GM18951 (cell line): ENCODE measurements around the gene FAIM2.
"Not testable (repeated sequence)": the region's sequence is repeated elsewhere in the genome, so short reads cannot be mapped to it uniquely, and the experiment has no call there.

Experiments used
- POLR2A ChIP-seq: IDR thresholded peaks from 4 replicates; pipeline ENCODE4 v1.6.1; 2011; ENCODE audit warnings: mild to moderate bottlenecking; ENCODE audit not compliant: insufficient read length, insufficient read depth; ENCODE audit errors: extremely low read depth
- in situ Hi-C: fragments of 300-500 bp; cut with MboI; formaldehyde crosslinking; loops from one replicate; pipeline ENCODE4 v1.12.0; 2022; ENCODE audit warnings: low sequenced_read_pairs, mixed read lengths, inconsistent platforms; ENCODE audit not compliant: unreplicated experiment

The FAIM2 gene

DNA sequence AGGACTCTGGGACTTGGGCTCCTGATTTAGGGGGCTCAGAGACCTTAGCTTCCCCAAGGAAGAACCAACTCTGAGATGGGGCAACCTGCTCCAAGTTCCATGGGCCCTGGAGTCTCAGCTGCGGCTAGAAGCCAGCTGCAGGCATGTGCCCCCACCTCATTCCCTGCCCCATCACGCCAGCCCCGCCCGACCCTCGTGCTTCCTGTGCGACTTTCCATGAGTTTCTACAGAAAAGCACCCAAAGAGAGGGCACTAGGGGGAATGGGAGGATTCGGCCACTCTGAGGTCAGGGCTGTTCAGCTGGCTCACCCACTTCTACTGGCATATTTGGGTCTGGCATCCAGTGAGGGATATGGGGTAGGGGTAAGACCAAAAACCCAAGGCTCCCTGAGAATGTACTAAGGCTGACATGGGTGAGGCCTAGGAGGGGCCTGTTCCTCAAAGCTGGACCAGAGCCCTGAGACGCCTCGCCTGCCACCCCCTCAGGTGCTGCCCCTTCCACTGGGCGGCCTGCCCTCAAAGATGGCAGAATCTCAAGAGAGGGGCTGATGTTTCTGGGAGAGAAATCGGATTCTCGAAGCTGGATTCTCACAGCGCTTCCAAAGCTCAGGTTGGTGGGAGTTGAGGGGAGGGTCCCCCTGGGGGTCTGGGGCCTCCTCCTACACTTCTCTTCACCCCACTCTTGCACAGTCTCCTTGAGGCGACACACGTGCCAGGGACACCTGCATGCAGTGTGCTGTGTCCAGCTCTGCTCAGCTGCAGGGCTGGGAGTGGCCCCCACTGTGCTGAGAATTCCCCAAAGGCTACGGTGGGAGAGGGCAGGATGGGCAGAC is 22.1 kb downstream of the FAIM2 start:
- in situ Hi-C loops = no loop called here
- no peak for TF ChIP-seq POLR2A

- TF ChIP-seq POLR2A = no peak
- in situ Hi-C loops = no loop called here
These were observed 22.8 kb downstream of the FAIM2 start for GRCh38 chr12:49880756-49881414.

DNA sequence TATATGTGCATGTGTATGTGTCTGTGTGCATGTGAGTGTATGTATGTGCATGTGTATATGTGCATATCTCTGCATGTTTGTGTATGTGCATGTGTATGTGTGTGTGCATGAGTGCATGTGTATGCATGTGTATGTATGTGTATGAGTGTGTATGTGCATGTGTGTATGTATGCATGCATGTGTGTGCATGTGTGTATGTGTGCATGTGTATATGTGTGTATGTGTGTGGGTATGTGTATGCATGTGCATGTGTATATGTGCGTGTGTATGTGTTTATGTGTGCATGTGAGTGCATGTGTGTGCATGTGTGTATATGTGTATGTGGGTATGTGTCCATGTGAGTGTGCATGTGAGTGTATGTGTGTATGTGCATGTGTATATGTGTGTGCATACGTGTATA is 24.6 kb downstream of the FAIM2 start:
- in situ Hi-C loops = not testable (repeated sequence)

GRCh38 chr12:49878021-49878420 is 25.7 kb downstream of the FAIM2 start:
- in situ Hi-C loops = no loop called here
- TF ChIP-seq POLR2A = no peak

DNA sequence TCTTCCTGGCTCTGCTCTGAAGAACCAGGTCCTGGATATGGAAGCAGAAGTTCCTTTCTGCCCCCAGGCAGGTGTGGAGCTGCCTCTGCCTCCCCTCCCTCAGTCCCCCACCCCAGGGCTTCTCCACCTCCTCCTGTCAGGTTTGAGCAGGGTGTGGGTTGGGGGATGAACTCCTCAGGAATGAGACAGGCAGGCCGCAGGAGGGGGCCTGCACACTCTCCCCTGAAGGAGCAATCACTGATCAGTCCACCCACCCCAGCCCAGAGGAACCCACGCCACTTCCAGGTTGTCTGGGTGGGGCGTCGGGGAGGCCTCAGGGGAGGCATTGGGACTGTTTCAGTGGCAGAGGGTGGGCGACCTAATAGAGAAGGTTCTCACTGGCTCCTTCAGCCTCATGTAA is 26.6 kb downstream of the FAIM2 start:
- in situ Hi-C loops = no loop called here

GRCh38 chr12:49876070-49876469 is 27.6 kb downstream of the FAIM2 start:
- no peak for TF ChIP-seq POLR2A
- in situ Hi-C loops = no loop called here

More for the DNA sequence above, 26.6 kb downstream of the FAIM2 start:
- TF ChIP-seq POLR2A = no peak

- in situ Hi-C loops = no loop called here
- TF ChIP-seq POLR2A = no peak
These were observed 28.5 kb downstream of the FAIM2 start for GRCh38 chr12:49875115-49875720.

- in situ Hi-C loops = no loop called here
- no peak for TF ChIP-seq POLR2A
These were observed 29.4 kb downstream of the FAIM2 start for GRCh38 chr12:49874142-49874897.

DNA sequence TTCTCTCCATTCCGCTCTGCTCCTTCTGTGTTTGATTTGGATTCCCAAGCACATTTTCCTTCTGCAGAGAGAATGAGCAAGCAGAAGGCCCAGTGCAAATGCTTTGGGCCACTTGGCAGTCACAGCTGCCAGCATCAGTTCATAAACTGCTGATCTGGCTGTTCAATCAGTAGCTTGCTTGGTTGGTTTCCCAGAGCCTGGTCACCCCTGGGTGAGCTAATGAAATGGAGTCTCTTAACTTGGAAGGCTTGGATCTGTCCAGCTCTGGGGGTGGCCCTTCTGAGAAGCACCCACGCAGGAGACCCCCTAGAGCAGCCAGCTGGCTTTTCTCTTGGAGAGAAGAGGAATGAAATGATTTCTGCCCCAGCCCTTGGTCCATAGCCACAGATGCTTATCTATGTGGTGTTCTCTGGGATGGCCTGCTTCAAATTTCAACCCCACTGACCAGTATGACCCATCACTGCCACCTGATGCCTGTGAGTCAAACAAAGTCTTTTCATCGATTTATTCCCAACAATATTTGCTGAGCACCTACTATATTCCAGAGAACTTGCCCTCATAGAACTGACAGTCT is 30.3 kb downstream of the FAIM2 start:
- in situ Hi-C loops = no loop called here

DNA sequence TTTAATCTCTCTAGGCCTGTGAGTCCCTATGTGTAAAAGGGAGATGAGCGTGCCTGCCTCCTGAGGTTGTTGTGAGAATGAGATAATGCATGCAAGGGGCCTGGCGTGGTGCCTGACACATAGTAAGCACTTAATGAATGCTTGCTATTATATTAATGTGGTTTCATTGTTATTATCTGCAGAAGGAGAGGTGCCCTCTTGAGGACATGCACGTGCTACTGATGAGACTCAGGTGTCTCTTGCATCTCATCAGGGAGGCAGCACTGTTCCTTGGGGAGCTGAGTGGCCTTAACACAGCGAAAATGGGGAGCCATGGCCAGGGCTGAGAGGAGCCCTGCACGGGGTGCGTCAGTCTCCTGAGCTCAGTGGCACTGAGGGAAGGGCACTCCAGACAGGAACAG is 30.9 kb downstream of the FAIM2 start:
- in situ Hi-C loops = no loop called here
- TF ChIP-seq POLR2A = no peak

More for the DNA sequence above, 30.3 kb downstream of the FAIM2 start:
- no peak for TF ChIP-seq POLR2A

- TF ChIP-seq POLR2A = no peak
- in situ Hi-C loops = no loop called here
These were observed 31.3 kb downstream of the FAIM2 start for GRCh38 chr12:49872381-49872780.

GRCh38 chr12:49871811-49872251 is 31.9 kb downstream of the FAIM2 start:
- in situ Hi-C loops = not testable (repeated sequence)

DNA sequence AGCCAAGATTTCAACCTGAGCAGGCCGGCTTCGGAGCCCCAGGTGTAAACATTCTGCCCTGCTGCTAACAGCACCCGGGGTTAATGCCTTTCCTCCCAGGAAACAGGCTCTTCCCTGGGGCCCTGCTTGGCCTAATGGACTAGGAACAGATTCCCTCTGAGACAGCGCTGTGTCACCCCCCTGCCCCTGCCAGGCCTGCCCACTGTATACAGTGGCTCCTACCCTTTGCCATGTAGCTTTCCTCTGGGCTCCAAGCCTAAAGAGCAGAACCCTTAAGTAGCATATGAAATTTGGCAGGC is 32.5 kb downstream of the FAIM2 start:
- no peak for TF ChIP-seq POLR2A
- in situ Hi-C loops = no loop called here
